Adrenal gland (tissue), 12 donors: ENCODE measurements around the gene CNNM4. TPM values are rescaled to one million over a fixed set of nuclear protein-coding genes. Genes with fewer than 3 reads are reported as not detected.
A peak's percentile ranks its signal among the peaks of the same experiment; 100 is the strongest.

ENCODE experiments used
- DNase-seq, 7 donors: peaks; one replicate each; pipeline ENCODE4 v3.0.0-alpha.2; 2019 to 2020
- H3K27ac ChIP-seq, 5 donors: fragments of 200-600 bp; sonication (generic) in 4 of 5; 1 replicate in 3 of 5; 2 replicates in 2 of 5; pipeline versions ENCODE4 v1.5.1 to v1.8.0; 2016 to 2020; ENCODE audit warnings: mild to moderate bottlenecking in 1 of 5
- H3K27me3 ChIP-seq: fragments of 200-600 bp; 2 replicates; pipeline ENCODE4 v1.8.0; 2021
- H3K36me3 ChIP-seq, 2 donors: fragments of 200-600 bp; replicated peaks in 1 of 2; 1 replicate in 1 of 2; 2 replicates in 1 of 2; pipeline versions ENCODE4 v1.5.1 to v1.8.0; 2018 to 2022
- H3K4me1 ChIP-seq, 2 donors: fragments of 200-600 bp; replicated peaks in 1 of 2; 1 replicate in 1 of 2; 2 replicates in 1 of 2; pipeline versions ENCODE4 v1.5.1 to v1.8.0; 2018 to 2021
- H3K4me3 ChIP-seq, 4 donors: fragments of 200-600 bp; sonication (generic) in 3 of 4; one replicate each; pipeline ENCODE4 v1.5.1; 2016 to 2018
- H3K9me3 ChIP-seq, 3 donors: fragments of 200-600 bp; sonication (generic) in 1 of 3; replicated peaks in 1 of 3; 1 replicate in 2 of 3; 2 replicates in 1 of 3; pipeline versions ENCODE4 v1.5.1 to v1.8.0; 2016 to 2021
- POLR2A ChIP-seq, 2 donors: fragments of 450-650 bp; IDR thresholded peaks; one replicate each; pipeline ENCODE4 v1.6.1; 2017; ENCODE audit warnings: antibody characterized with exemption in 2 of 2, mild to moderate bottlenecking in 2 of 2, moderate library complexity in 1 of 2
- WGBS, 4 donors: extraction: QIAGEN DNeasy Blood & Tissue Kit in 2 of 4; methylation state at CpG; one replicate each; pipeline versions ENCODE4 v1.1.5 to v1.1.7; 2013 to 2017; 5-methylcytosine and 5-hydroxymethylcytosine counted together
- intact Hi-C, 2 donors: fragments of 100-400 bp; cut with DNase I; formaldehyde crosslinking; loops; one replicate each; pipeline versions ENCODE4 v1.14.1 to v1.15.0; 2022 to 2023
- polyA plus RNA-seq, 3 donors: library from polyadenylated mRNA; stranded (reverse); fragments of 200-250 nt in 2 of 3; fragments of 350-450 nt in 1 of 3; fragmentation: Illumina TruSeq in 1 of 3; extraction: RNeasy Lipid Tissue Mini Kit (QIAGEN cat#74804) in 1 of 3; gene quantifications; one replicate each; pipeline ENCODE4 v1.2.3, GENCODE V29; 2013 to 2014
- total RNA-seq, 9 donors: library from RNA; depleted of rRNA in 4 of 9; stranded (reverse); fragments of >200 nt in 4 of 9; fragments of 120-200 nt in 1 of 9; fragmentation: NEBNext Ultra II Directional in 1 of 9; extraction: Animal tissue kit (Norgen Biotek cat#: 25700) in 1 of 9; gene quantifications; one replicate each; pipeline versions ENCODE4 v1.1.0 to v1.2.4, GENCODE V29; 2013 to 2023
- TF ChIP-seq, protein P1 (sequence below), 6 experiments: fragments of 450-650 bp in 4 of 6; fragments of 200-600 bp in 2 of 6; sonication (generic) in 1 of 6; IDR thresholded peaks; 1 replicate in 5 of 6; 2 replicates in 1 of 6; pipeline versions ENCODE4 v1.5.1 to v1.8.0; 2016 to 2021; ENCODE audit warnings: antibody characterized with exemption in 6 of 6, mild to moderate bottlenecking in 2 of 6, moderate library complexity in 1 of 6
- donor health status: healthy with polysubstance abuse.
- donor health status: Bipolar disorder and iron deficiency.
- donor health status: DM: yes; HTN: yes; CAD: no.
- donor health status: DM: no; HTN: no; CAD: no.
- donor health status: DM: no; HTN: no; CAD: no.
- donor health status: DM: yes; HTN: yes; CAD: no.

Gene CNNM4
- total and polyA plus RNA-seq, 12 donors, result 2.2 to 7.7 (median 4.4) TPM

DNA sequence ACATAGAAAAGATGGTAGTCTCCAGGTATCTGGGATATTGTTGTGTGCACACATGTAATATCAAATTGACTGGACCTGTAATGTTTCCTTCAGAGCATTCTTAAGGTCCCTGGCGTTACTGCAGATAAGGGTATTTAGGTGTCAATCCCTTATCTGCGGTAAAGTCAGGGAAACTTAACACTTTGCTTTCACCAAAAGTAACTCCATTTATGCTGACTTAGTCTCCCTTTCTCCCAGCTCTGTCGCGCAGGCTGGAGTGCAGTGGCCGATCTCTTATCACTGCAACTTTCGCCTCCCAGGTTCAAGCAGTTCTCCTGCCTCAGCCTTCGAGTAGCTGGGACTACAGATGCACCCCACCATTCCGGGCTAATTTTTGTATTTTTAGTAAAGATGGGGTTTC lies 57.2 kb downstream of the CNNM4 start:
- Histone ChIP-seq H3K27ac (no peak overlapping the region), H3K4me3 (peak overlapping the region in 1 of 4 donors; percentile 69), H3K4me1 (peaks cover 22 to 50% of the 10 kb centered on the region in 2 donors), H3K36me3 (peaks cover 0 to 3% of the 10 kb centered on the region in 2 donors), H3K27me3 (no peaks in the 10 kb centered on the region), H3K9me3 (no peaks in the 10 kb centered on the region)
- intact Hi-C loops, result loop anchor here in 1 of 2 donors (10.0 kb wide), 1 partner anchor 47 kb away; no protein-coding TSS in a partner anchor
- 80 to 92% (median 83%) methylated on average over 8 of the region's 8 CpGs for WGBS, 4 donors
- no peak for DNase-seq
- TF ChIP-seq, protein P1, sequence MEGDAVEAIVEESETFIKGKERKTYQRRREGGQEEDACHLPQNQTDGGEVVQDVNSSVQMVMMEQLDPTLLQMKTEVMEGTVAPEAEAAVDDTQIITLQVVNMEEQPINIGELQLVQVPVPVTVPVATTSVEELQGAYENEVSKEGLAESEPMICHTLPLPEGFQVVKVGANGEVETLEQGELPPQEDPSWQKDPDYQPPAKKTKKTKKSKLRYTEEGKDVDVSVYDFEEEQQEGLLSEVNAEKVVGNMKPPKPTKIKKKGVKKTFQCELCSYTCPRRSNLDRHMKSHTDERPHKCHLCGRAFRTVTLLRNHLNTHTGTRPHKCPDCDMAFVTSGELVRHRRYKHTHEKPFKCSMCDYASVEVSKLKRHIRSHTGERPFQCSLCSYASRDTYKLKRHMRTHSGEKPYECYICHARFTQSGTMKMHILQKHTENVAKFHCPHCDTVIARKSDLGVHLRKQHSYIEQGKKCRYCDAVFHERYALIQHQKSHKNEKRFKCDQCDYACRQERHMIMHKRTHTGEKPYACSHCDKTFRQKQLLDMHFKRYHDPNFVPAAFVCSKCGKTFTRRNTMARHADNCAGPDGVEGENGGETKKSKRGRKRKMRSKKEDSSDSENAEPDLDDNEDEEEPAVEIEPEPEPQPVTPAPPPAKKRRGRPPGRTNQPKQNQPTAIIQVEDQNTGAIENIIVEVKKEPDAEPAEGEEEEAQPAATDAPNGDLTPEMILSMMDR (IDR thresholded peaks at IDR 0.05), result no peak

DNA sequence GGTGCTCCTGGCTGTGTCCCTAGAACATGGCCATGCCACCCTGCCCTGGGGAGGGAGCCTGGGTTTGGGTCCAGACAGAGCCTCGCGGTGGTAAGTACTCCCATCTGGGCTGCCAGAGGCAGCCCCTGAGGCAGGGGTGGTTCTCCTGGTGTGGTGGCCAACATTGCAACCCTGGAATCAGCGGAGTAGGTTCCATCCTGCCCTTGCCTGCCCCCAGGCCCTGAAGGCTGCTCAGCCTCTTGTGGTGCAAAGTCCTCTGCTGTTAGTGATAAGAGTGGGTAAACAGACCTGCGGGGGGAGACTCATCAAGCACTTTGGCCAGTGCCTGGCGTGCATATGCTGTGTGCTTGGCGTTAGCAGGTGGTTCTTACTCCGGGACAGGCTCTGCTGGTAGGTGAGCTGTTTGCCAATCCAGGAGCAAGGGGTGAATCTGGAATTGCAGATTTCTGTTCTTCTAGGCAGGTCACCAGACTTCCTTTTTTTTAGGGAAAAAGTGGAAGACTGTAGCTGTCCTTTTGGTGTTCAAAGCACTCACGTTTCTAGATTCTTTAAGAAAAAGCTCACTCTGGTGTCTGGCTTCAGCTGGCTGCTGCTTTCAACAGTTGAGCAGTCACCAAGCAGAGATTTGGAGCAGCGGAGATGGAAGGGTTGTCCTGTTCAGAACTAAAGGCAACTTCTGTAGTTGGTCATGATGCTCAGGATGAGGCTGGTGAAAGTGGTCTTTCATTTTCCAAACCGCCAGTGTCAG lies 58.6 kb downstream of the CNNM4 start:
- intact Hi-C loops, result loop anchor here in 1 of 2 donors (10.0 kb wide), 1 partner anchor 45 kb away; no protein-coding TSS in a partner anchor
- no peak overlapping the region for H3K4me3 ChIP-seq
- TF ChIP-seq POLR2A (IDR thresholded peaks at IDR 0.05), result no peak
- TF ChIP-seq, protein P1 (IDR thresholded peaks at IDR 0.05), result no peak
- peaks cover 22 to 50% of the 10 kb centered on the region in 2 donors for H3K4me1 ChIP-seq
- peaks cover 0 to 10% of the 10 kb centered on the region in 2 donors for H3K36me3 ChIP-seq
- 80 to 86% (median 82%) methylated on average over 7 to 10 of the region's 10 CpGs for WGBS, 4 donors
- no peaks in the 10 kb centered on the region for H3K27me3 ChIP-seq
- DNase-seq, result peak in 1 of 7 donors; percentile 66
- H3K9me3 ChIP-seq, result no peaks in the 10 kb centered on the region
- peak overlapping the region in 1 of 5 donors; percentile 12 for H3K27ac ChIP-seq

DNA sequence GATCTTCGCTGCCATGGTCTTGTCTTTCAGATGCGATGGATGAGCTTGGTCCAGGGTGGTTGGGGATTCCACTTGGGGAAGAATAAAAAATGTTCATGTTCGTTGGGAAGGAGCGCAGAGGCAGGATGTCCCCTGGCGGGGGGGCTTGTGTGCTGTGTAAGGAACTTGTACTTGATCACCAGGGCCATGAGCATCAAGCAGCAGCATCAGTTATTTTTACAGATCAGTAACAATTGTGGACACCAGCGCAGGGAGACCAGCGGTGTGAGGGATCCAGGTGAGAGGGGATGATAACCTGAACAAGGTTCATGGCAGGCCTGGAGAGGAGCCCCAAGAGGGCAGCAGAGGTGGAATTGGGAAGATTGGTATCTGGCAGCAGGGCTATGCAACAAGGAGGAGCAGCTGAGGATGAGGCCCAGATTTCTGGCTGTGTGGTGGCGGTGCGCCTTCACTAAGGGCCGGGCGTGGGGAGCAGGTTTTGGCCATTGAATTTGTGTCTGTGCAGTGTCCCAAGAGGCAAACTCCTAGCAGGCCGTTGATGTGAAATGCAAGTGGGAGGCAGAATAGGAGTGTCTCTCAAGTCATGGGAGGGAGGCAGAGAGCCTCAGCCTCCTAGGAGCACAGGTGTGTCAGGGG lies 59.3 kb downstream of the CNNM4 start:
- intact Hi-C loops, result loop anchor here in 1 of 2 donors (10.0 kb wide), 1 partner anchor 45 kb away; no protein-coding TSS in a partner anchor
- Histone ChIP-seq H3K27ac (no peak overlapping the region), H3K36me3 (peaks cover 0 to 11% of the 10 kb centered on the region in 2 donors), H3K27me3 (no peaks in the 10 kb centered on the region), H3K4me3 (no peak overlapping the region), H3K9me3 (no peaks in the 10 kb centered on the region), H3K4me1 (peaks cover 22 to 49% of the 10 kb centered on the region in 2 donors)
- 87 to 91% (median 89%) methylated on average over 12 of the region's 12 CpGs for WGBS, 4 donors
- no peak for DNase-seq
- TF ChIP-seq, protein P1 (IDR thresholded peaks at IDR 0.05), result no peak
- no peak for TF ChIP-seq POLR2A (IDR thresholded peaks at IDR 0.05)

DNA sequence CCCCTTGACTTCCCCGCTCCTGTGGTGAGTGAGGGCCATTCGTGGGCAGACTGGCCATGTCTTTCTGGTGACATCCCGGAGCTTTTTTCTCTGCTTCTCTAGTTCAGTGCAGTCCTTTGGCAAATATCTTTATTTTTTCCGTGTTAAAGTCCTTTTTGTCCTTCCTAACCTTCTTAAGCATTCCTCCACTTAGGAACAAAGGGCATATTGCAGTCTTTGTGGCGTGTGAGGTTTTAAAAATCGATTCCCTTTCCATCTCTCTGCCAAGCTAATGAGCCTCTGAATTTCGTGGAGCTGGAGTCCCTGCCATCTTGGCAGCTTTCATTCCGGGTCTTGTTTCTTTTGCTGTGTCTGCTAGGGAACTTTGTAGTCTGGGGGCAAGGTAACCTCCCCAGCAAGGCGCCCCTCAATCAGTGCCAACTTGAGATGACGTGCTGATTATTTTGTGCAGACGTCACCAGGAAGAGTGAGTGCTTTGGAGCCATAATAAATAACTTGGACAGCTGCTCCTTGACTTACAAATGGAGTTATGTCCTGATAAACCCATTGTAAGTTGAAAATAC lies 60.5 kb downstream of the CNNM4 start:
- no peak for TF ChIP-seq POLR2A (IDR thresholded peaks at IDR 0.05)
- TF ChIP-seq, protein P1 (IDR thresholded peaks at IDR 0.05), result no peak
- Histone ChIP-seq H3K27ac (no peak overlapping the region), H3K27me3 (no peaks in the 10 kb centered on the region), H3K4me1 (peaks cover 18 to 43% of the 10 kb centered on the region in 2 donors), H3K36me3 (peaks cover 0 to 22% of the 10 kb centered on the region in 2 donors), H3K9me3 (no peaks in the 10 kb centered on the region), H3K4me3 (no peak overlapping the region)
- intact Hi-C loops, result no loop called here
- DNase-seq, result no peak
- WGBS, 4 donors, result 72 to 84% (median 78%) methylated on average over 11 of the region's 11 CpGs
